HG02610 (cell line): Measurements from ENCODE around the gene MAP4K3.

ENCODE experiments used
- ATAC-seq: cut with Tn5 transposase; IDR thresholded peaks from one replicate; pipeline ENCODE4 v1.9.1; 2021; ENCODE audit warnings: mild to moderate bottlenecking, moderate library complexity; ENCODE audit not compliant: unreplicated experiment

Gene MAP4K3

GRCh38 chr2:39436592-39437521, at the start of gene MAP4K3:
Gene MAP4K3, minus strand, starts transcription at chr2:39437285. Its CDS starts 298 bp downstream, at chr2:39436987.
- ATAC-seq = peak; percentile 85

DNA sequence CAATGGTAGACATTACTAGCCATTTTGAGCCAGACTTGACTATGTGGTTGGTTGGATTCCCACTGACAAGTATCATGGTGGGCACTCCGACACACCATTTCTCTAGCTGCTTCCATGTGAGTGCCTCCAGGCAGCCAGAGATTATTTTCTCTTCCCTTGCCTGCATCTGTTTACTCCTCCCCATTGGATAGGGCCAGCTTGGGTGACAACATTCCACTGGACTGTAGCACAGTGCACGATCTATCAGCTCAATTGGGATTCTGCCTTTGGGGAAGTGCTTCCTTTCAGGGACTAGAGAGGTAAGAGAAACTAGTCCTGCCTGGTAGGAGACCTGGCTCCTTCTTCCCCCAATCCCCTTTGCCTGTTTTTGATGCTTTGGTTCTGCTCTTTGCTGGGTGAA, 49.0 kb upstream of the MAP4K3 start:
- no peak for ATAC-seq

DNA sequence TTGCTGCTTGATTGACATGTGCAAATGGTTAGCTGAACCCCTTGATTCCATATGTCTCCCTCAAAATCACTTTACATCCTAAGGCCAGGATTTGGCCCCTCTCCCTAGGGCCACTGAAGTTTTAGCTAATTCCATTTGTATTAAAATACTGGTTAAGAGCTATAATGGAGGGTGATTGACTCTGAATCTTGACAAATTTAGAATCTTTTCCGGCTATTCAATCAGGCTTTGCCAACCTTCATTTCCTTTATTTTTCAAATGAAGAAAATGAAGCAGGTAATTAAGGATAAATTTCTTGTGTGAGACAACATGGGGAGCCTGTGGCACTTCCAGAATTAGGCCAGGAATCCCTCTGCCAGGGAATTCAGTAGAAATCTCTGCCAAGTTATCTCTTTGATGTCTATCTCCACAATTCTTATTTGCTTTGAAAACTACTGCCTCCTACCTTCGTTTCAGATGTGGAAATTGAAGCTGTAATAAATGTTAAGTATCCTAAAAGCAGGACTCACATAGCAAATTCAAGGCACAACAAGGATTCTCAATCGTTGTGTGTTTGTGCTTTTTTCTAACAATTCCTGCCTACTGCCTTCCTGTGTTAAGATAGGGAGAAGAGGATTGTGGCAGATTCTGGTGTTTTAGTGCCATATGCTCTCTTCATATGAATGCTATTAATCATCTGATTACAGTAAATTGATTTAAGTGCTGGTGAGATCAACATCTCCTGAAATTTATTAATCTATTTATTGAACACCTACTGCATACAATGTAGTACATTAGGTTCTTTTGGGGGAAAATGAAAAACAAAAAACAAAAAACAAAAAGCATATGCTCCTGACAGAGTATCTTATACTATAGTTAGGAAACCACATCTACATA, 47.8 kb upstream of the MAP4K3 start:
- ATAC-seq = no peak

GRCh38 chr2:39484206-39484605, 47.1 kb upstream of the MAP4K3 start:
- ATAC-seq = no peak

- ATAC-seq = no peak
Observed at GRCh38 chr2:39483534-39483933, 46.4 kb upstream of the MAP4K3 start.

DNA sequence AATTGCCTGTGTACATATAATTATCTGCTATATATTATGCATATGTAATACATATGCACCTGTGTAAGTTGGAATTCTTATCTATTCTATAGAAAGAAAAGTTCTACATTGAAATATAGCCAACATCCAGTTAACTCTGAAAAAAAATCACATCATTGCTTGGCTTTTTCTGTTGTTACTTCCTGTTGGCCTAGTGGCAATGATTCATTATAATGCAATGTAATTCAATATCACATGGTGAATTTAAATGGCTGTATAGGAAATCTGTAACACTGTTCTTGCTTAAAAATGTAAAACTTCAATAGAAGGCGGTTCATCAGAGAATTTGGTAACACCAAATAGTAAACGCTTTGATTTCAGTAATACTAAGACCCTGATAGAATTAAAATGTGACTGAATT, 44.5 kb upstream of the MAP4K3 start:
- no peak for ATAC-seq

- no peak for ATAC-seq
Observed at GRCh38 chr2:39479696-39480095, 42.6 kb upstream of the MAP4K3 start.

DNA sequence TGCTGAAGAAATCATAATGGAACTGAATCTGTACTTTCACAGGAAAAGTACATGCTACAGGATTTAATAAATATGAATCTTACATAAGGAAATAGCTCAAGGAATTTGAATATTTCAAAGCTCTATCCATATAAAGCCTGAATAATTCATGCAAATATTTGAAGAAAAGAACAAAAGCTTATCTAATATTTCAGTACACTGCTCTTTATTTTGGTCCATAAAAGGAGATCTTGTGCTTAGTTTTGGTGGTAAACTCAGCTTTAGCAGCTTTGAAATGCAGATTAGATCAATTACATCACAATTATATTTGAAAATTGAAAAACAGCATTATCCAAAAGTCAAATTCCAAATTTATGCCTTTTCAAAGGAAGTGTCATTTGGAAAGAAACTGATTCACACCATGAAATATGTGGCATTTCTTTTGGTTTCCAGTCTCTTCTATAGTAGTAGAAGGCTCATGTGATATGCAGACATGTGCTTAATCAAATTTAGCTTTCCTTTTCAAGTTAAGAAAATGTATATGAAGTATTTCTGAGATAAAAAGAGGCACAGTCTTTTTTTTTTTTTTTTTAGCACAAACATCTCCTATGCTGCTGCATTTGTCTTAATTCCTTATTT, 42.1 kb upstream of the MAP4K3 start:
- no peak for ATAC-seq

- ATAC-seq = peak; percentile 95
Observed at GRCh38 chr2:39476524-39476923, 39.4 kb upstream of the MAP4K3 start.

DNA sequence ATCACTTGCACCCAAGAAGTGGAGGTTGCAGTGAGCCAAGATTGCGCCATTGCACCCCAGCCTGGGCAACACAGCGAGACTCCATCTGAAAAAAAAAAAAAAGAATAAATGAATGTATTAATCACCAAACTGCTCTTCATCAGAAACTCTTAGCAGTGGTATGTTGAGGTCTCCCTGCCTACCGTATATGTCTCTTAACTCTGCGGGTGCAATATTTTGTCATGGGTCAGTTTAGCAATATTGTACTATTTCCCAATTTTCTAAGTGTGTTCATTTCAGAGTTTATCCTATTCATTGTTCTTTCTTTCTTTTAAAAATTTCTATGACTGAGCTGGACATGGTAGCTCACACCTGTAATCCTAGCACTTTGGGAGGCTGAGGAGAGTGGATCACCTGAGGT, 37.9 kb upstream of the MAP4K3 start:
- ATAC-seq = no peak

GRCh38 chr2:39470580-39470979, 33.5 kb upstream of the MAP4K3 start:
- peak; percentile 26 for ATAC-seq

GRCh38 chr2:39469807-39470206, 32.7 kb upstream of the MAP4K3 start:
- ATAC-seq = peak; percentile 84

DNA sequence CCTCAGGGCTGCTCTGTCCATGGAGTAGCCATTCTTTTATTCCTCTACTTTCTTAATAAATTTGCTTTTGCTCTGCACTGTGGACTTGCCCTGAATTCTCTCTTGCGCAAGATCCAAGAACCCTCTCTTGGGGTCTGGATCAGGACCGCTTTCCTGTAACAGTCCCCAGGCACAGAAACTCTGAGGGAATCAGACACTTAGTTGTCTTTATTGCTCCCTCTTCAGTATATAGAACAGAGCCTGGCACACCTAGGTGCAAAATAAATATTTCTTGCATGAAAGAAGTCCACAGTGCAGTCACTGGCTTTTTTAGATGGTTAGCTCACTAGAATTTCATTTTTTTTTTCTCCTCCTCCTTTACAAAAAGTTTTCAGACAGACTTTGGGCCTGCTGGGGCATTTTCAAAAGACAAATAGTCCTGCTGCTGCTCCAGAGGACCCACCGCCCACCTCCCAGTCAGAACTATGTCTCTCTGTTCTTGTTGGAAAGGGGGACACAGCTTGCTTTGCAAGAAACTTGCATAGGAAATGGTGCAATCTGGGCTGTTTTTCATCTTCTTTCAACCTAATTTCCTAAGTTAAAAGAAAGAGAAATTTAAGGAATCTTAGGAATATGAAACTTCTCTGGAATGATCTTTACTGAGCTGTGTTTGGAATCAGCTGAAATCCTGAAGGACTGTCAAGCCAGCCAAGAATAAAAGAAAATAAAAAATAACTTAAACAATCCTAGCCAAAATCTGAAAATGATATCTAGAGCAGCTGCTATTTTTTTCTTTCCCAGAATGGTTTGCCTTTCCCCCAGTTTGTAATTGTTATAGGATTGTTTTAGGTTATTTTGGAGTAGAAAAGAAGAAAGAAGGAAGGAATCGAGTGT, 31.7 kb upstream of the MAP4K3 start:
- no peak for ATAC-seq

DNA sequence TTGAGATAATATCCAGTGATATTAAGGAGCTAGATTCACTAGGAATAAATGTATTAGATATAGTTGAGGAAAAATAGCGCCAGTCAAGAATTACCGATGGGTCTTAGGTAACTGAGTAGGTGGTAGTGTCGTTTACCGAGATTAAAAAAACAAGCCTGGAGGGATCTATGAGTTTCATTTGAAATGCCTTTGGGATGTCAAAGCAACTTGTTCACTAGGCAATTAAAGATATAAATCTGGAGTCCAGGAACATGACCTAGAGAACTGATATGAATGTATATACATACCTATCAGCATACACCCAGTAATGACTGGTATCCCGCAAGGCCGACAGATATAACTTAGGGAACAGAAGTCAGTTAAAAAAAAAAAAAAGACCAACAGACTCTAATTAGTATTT, 29.2 kb upstream of the MAP4K3 start:
- ATAC-seq = no peak

GRCh38 chr2:39464864-39465263, 27.8 kb upstream of the MAP4K3 start:
- no peak for ATAC-seq

GRCh38 chr2:39455826-39456225, 18.7 kb upstream of the MAP4K3 start:
- ATAC-seq = no peak

- ATAC-seq = no peak
Observed at GRCh38 chr2:39452396-39452795, 15.3 kb upstream of the MAP4K3 start.

DNA sequence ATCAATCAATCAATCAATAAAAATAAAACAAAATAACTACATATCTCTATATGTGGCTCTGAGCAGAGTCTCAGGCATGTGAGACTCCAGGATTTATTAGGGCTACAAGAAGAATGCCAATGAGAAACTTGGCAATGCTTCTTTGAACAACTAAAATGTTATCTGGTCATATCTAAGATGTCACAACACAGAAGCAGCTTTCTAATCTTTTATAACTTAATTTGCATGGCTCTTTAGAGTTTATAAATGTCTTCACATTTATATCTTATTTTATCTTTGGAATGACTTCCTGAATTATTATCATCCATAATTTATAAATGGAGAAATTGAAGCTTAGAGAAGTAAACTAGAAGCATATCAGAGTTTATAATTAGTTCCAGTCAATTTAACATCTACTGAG, 14.9 kb upstream of the MAP4K3 start:
- ATAC-seq = no peak

- no peak for ATAC-seq
Observed at GRCh38 chr2:39448169-39448502, 11.1 kb upstream of the MAP4K3 start.
